SU-DHL-6 (cell line): ENCODE measurements around the gene ZNF594.

Experiments
- EZH2phosphoT487 ChIP-seq: fragments of 200-600 bp; sonication (generic), shearing (Covaris generic); conservative IDR thresholded peaks from 2 replicates; pipeline ENCODE4 v1.6.1; 2018; ENCODE audit warnings: mild to moderate bottlenecking, antibody characterized with exemption, low read length, moderate library complexity, mixed read lengths
- TF ChIP-seq, protein P1 (sequence below): fragments of 200-600 bp; sonication (generic); IDR thresholded peaks from one replicate; pipeline ENCODE4 v1.5.1; 2017; ENCODE audit warnings: antibody characterized with exemption, mild to moderate bottlenecking, low read length, moderate library complexity; ENCODE audit not compliant: insufficient read depth, poor library complexity, severe bottlenecking

GRCh38 chr17:5220074-5220473 is 28.4 kb upstream of the ZNF594 start:
- TF ChIP-seq, protein P1, sequence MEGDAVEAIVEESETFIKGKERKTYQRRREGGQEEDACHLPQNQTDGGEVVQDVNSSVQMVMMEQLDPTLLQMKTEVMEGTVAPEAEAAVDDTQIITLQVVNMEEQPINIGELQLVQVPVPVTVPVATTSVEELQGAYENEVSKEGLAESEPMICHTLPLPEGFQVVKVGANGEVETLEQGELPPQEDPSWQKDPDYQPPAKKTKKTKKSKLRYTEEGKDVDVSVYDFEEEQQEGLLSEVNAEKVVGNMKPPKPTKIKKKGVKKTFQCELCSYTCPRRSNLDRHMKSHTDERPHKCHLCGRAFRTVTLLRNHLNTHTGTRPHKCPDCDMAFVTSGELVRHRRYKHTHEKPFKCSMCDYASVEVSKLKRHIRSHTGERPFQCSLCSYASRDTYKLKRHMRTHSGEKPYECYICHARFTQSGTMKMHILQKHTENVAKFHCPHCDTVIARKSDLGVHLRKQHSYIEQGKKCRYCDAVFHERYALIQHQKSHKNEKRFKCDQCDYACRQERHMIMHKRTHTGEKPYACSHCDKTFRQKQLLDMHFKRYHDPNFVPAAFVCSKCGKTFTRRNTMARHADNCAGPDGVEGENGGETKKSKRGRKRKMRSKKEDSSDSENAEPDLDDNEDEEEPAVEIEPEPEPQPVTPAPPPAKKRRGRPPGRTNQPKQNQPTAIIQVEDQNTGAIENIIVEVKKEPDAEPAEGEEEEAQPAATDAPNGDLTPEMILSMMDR, result no peak
- no peak for TF ChIP-seq EZH2phosphoT487
